MV-4-11 (cell line): ENCODE measurements around the gene GDF2.

ENCODE experiments used
- DNase-seq: peaks from one replicate; lab custom pipeline; 2025; lab: John Stamatoyannopoulos, UW

Gene GDF2

DNA sequence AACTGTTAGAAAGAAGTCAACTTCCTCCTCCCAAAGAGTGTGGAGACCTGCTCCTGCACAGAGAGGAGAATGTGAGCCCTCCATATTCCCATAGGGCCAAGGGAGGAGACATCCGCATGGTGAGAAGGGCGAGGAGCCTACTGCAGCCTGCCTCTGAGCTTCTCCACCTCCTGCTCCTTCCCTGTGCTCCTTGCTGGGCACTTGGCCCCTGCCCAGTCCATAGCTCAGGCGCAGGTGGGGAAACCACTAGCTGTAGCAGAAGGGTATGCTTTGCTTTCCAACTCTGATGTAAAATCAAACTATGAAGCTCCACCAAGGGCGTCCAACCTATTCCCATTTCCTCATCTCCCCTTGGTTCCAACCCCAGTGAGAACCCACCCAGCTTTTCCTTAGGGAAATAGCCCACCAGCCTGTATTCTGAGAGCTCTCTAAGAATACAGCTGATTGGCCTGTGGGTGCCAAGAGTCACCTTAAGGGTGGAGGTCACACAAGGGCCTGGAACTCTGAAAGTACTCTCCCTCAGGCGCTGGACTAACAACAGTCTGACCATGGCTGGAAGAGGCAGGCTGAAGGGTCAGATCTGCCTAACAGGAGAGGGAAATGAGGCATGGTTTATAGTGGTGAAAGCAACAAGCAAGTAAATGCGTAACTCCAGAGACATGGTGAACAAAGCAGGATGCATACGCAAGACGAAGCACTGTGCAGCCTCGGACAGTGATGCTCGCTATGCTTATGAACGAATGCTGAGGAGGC, 47.9 kb downstream of the GDF2 start:
- no peak for DNase-seq

DNA sequence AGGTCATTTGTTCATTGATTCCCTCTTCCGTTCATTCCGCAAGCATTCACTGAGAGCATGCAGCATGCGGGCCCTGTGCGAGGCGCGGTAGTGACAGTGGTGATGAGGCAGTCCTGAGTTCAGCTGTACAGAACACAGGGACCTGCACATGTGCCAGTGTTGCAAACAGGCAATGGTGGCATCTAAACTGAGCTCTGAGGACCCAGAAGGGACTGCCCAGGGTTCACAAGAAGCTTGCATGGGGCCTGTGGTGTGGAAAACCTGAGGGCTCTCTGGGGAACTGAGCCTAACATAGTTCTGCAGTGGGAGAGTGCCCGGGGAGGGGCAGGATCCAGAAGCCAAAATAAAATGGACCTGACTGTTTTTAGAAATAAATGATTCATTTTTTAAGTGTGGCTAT, 48.6 kb downstream of the GDF2 start:
- no peak for DNase-seq

DNA sequence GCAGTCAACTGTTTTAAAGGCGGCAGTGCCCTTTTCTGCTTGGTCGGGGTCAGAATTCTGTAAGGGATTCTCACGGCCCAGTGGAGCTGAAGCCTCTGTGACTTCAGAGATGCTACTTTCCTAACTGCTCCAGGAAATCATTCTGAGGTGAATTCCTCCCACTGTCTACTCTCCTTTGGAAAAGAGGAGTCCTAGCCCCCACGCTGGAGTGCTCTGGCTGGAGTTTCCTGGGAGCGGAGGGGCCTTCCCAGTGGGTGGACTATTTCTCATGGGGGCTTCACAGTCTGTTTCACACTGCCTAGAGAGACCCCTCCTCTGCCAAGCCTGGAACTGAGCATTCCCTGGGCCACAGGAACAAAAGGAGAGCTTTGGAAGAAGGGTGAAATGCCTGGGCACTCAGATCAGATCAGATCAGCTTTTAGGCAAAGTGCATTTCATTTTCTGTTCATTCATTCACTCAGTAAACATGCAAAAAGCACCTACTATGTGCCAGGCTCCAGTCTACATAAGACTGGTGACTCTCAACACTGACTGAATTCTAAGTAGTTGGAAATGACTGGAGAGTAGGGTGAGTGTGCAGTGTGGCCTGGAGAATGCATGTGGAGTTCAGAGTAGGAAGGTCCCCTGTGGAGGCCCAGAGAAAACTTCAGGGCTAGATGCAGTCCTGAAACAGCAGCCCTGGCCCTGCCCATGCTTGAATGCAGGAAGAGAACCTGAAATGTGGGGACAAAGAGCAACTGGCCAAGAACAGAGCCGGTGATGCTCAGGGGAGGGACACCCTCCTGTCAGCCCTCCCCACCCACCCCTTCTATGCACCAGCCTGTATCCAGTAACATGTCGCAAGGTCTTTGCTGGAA, 49.6 kb downstream of the GDF2 start:
- no peak for DNase-seq

DNA sequence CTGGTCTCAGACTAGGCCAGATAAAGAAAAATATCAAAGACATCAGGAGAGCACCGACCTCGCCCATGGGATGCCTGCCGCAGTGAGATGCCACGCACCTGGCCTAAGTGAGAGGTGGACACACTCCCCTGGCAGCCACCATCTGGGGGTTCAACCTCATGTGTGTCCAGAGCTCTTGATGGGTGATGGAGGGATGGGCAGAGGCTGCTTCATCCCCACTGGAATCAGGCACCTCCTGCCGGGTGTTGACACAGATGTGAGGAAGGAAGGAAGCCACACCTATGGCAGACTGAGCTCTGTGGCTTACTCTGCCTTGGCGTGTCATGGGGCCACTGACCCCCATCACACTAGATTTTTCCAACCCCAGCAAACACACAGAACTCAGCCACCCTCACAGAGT, 50.5 kb downstream of the GDF2 start:
- DNase-seq = no peak

DNA sequence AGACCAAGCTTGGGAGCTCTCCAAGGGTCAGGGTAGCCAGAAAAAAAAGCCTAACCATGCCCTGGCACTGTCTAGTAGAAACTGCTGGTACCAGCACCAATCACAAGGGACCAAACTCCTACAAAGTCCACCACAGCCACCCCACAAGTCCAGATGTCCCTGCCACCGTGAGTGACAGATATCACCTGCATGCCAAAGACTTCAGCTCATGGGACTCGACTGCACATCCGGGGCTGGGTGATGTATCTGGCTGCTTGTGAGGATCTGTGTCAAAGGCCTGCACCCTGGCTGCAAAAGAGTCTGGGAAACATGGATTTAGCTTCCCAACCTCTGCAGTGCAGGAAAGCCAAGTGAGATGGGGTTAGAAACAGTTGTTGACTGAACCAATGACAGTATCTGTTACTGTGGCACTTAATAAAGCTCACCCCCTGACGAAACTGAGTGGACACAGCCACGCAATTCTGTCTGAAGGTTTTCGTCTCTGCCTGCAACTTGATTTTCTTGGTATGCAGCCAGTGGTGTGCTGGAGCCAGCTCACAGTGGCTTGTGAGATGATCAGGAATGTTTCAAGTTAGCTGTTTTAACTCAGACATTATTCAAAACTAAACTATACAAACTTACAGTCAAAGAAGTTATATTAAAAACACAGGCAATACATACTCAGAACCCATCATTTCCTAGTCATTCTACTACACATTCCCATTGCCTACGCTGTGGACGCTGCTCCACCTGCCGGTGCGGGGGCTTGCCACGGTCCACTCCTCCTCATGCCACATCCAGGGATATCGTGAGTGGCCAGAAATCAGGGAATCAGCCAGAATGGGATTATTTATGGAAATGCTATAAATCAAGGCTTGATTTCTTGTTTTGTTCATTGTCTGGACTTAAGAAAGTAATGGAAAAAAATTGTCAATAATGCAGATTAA, 52.6 kb downstream of the GDF2 start:
- DNase-seq = no peak

DNA sequence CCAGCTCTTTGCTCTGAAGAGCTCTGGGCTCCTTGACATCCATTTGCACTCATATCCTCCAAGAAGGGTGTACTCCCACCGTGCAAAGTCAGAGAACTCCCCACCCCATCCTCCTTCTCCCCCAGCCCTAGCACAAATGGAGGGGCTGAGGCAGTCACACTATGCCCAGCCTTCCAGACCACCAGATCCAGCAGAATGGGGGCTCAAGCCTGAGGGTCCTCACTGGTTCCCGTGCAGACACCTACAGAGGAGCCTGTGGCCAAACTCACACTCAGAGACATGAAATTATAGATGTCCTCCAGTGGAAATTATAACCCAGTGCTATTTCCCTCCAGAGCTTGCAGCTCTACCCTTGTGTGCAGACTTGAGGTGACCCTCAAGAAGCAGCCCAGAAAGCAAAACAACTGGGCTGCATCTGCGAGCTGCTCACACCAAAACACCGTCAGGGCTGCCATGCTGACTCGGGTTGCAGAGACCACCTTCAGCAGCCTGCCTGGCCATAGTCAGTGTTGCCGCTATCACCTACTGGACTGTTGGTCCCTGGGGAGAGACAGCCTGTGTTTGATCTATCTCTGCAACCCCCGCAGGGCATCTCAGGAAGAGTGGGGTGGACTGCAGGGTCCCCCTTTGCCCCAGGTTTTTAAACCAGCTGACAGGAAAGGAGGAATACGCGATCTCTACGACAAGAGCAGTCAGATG, 54.4 kb downstream of the GDF2 start:
- no peak for DNase-seq
